H1 (cell line): ENCODE results near the gene INVS. TPM values are rescaled to one million over a fixed set of nuclear protein-coding genes. Genes with fewer than 3 reads are reported as not detected.

Source experiments
- CBX5 ChIP-seq: fragments of 300-800, 300-1000 bp; sonication (generic); IDR thresholded peaks from 2 replicates; pipeline ENCODE4 v1.7.1; 2016; ENCODE audit warnings: antibody characterized with exemption, low read length, low read depth
- HDAC2 ChIP-seq, 2 experiments: fragments of 300-600 bp in 1 of 2; sonication (generic) in 1 of 2; IDR thresholded peaks; 2 replicates each; pipeline ENCODE4 v1.6.1; 2011 to 2012; ENCODE audit warnings: low read depth in 2 of 2, low read length in 2 of 2, mild to moderate bottlenecking in 2 of 2, moderate library complexity in 2 of 2, borderline replicate concordance in 1 of 2, inconsistent platforms in 1 of 2
- RAD21 ChIP-seq, 2 experiments: IDR thresholded peaks in 1 of 2; conservative IDR thresholded peaks in 1 of 2; 2 replicates each; pipeline ENCODE4 v1.6.1; 2011; ENCODE audit warnings: low read depth in 2 of 2, low read length in 2 of 2, improper control_type of control experiment in 1 of 2, inconsistent platforms in 1 of 2, mild to moderate bottlenecking in 1 of 2, moderate library complexity in 1 of 2
- SAP30 ChIP-seq: fragments of 300-600 bp; sonication (generic); IDR thresholded peaks from 2 replicates; pipeline ENCODE4 v1.7.1; 2012; ENCODE audit warnings: low read length, moderate library complexity, mild to moderate bottlenecking, inconsistent platforms; ENCODE audit not compliant: insufficient read depth, insufficient replicate concordance
- SIRT6 ChIP-seq: IDR thresholded peaks from one replicate; pipeline ENCODE4 v1.7.1; 2012; ENCODE audit warnings: low read length, inconsistent platforms
- polyA plus RNA-seq, 7 experiments: library from polyadenylated mRNA; depleted of rRNA in 3 of 7; stranded (reverse) in 5 of 7; unstranded in 2 of 7; fragments of >200 nt in 5 of 7; fragments of 200-250 nt in 2 of 7; gene quantifications; 1 replicate in 5 of 7; 2 replicates in 1 of 7; 4 replicates in 1 of 7; pipeline versions ENCODE4 v1.2.1 to v1.2.3, GENCODE V29; 2011 to 2013; ENCODE audit warnings: missing spikeins in 2 of 7, mixed read lengths in 2 of 7
- total RNA-seq: library from RNA; stranded (reverse); fragmentation: NEBNext Ultra II Directional; extraction: Animal tissue kit (Norgen Biotek cat#: 25700); gene quantifications from 2 replicates; pipeline ENCODE4 v1.2.1, GENCODE V29; 2021
- TF ChIP-seq, protein P1 (sequence below): IDR thresholded peaks from 2 replicates; pipeline ENCODE4 v1.6.1; 2012; ENCODE audit warnings: inconsistent platforms

Gene INVS
- total and polyA plus RNA-seq, 2 of the 8 experiments (the other 6 are each of a cell fraction or from before 2014, with no cell fraction given), result 4.1 to 6.9 TPM

DNA sequence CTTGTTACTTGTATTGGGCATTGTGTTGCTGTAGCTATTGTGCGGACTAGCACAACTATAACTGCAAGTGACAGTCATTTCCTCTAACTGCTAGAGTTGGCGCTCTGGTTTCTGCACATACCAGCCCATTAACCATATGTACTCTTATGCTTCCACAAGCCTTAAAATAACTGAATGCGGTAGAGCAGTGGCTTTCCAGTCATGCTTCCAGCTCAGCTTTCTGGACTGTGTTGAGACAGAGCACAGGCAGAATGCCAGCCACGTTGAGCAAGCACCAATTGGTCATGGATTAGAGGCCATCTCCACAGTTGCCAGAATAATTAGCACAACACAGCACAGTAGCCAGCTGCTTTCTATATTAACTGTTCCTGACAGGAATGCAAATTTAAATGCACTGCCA lies 12.2 kb downstream of the INVS start (continued):
- TF ChIP-seq SAP30 (no peak), RAD21 (IDR thresholded peaks at IDR 0.05 in 1 of 2, conservative IDR thresholded peaks at IDR 0.05 in 1 of 2; ENCODE audit: low read depth in 2 of 2, low read length in 2 of 2) (no peak), CBX5 (no peak), HDAC2 (IDR thresholded peaks at IDR 0.05; ENCODE audit: borderline replicate concordance in 1 of 2, low read depth in 2 of 2, low read length in 2 of 2) (no peak), SIRT6 (no peak)
- TF ChIP-seq, protein P1, sequence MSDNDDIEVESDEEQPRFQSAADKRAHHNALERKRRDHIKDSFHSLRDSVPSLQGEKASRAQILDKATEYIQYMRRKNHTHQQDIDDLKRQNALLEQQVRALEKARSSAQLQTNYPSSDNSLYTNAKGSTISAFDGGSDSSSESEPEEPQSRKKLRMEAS, result no peak
